GM18868 (cell line): Measurements from ENCODE around the gene GIMAP8.

ENCODE experiments used
- ATAC-seq: cut with Tn5 transposase; IDR thresholded peaks from one replicate; pipeline ENCODE4 v1.9.1; 2021; ENCODE audit warnings: mild to moderate bottlenecking, moderate library complexity; ENCODE audit not compliant: unreplicated experiment

GIMAP8 gene

DNA sequence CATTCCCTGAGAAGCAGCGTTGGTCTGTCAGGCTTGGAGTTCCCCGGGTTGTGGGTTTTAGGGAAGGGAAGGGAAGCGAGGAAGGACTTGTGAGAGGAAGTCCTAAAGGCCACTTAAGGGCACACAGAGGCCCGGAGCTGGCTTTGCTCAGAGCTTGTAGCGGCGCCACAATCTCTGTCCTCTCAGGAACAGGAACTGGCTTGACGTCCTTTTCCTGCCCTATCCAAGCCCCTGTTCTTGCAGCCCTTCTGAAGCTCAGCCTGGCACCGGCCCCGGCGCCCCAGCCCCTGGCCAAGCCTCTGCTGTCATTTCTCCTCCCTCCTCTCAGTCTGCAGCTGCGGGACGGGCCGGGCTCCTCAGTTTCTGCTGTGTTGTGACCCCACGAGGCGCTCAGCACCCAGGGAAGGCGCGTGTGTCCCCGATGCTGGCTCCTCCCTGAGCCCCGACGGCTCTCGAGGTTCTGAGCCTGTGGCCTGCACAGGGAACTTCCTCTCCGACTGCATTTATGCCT lies at the start of gene GIMAP8:
GIMAP8 (plus strand) TSS at position 140 of the 511 bp plus-strand sequence. CDS start 16,069 bp downstream, outside the sequence.
- peak; percentile 30 for ATAC-seq

DNA sequence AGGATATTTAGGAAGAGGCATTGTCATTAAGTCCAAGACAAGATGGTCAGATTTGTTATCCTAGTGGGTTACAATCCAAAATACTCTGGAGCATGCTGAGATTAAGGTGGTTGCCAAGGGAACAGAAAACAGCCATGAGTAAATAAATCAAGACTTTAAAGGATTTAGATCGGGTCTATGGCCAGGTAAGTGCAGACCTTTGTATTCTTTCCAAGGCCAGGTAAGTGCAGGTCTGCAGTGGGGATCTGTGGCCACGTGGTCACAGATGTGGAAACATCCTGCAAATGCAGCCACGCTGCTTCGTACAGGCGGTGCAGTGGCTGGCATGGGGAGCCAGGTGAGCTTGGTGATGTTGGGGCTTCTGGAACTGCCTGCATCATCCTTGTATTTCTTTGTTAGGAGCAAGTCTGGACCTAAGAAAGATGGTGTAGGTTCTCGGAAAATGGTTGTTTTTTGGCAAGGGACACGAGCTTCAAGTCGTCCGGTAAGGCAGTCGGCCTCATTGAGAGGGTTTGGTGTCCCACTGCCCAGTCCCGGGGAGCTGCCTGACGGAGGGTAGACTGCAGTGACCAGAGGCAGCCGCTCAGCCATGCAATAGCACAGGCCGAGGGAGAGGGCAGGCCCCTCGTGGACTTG lies 49.5 kb upstream of the GIMAP8 start:
- no peak for ATAC-seq

DNA sequence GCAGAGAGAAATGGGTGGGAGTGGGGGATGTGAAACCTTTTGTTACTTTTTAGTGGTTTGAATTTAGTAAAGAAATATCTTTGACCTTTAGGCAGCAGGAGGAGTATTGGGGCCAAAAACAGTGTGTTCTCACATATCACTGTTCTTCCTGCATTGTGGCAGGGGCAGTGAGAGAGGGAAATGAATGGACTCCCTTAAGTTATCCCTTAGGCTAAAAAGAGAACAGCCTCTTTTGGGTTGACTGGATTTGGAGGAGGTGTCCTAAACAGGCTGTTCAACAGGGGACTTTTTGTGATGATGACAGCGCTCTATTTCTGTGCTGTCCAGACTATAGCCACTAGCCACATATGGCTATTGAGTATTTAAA lies 49.0 kb upstream of the GIMAP8 start:
- ATAC-seq, result no peak

DNA sequence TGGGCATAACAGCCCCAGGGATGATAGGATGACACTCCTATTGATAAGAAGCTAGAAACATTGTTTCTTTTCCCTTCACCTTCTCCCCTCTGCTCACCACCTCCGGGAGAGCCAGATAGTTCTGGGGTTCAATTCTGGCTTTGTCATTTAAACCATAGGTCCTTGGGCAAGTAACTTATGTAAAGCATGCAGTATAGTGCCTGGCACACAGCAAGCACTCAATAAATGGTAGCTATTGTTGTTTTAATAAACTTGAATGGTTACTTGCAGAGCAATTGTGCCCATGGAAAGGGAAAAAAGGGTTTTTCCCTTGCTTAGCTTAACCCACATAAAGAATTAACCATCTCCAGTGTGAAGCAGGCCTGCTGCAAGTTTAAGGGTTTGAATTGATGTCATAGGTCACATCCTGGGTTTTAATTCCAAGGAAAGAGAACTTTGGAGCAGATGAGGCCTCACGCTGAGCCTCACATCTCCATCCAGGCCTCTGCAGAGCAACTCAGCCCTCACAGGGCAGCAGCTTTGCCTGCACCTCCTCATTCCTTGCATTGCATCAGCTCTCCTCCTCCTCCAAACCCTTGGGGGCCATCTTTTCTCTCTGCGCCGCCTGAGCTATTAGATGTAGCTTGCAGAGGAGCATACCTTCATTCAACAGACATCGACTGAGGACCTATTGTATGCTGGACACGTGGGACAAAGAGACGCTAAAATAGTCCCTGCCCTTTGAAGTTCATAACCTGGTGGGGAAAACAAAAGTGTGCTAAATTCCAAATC lies 48.4 kb upstream of the GIMAP8 start:
- ATAC-seq, result no peak

DNA sequence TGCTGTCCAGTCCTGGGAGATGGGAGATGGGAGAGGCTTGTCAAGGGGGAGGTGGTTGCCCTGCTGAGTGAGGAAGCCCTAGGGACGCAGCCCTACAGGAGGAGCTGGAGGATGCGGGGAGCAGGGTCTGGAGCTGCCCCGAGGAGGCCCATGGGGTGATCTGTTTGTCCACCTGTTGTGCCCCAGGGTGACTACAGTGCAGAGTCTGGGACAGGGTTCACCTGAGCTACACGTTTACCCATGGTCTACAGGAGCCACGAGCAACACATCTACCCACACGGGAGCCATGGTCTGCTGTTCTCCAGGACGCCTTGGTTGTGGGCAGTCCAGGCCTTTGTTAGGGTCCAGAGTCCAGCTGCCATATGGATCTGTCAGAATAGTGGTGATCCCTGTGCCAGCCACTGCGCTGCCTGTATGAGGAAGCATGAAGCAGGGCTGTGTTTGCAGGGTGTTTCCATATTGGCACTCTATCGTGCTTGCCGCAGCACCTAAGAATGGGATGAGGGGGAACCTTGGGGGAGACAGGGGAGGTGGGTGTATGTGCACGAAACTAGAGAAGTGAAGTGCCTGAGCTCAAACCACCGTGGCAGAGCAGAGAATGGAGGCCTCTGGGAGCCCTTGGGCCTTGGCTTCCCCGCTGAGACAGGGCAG lies 47.6 kb upstream of the GIMAP8 start:
- ATAC-seq, result no peak

DNA sequence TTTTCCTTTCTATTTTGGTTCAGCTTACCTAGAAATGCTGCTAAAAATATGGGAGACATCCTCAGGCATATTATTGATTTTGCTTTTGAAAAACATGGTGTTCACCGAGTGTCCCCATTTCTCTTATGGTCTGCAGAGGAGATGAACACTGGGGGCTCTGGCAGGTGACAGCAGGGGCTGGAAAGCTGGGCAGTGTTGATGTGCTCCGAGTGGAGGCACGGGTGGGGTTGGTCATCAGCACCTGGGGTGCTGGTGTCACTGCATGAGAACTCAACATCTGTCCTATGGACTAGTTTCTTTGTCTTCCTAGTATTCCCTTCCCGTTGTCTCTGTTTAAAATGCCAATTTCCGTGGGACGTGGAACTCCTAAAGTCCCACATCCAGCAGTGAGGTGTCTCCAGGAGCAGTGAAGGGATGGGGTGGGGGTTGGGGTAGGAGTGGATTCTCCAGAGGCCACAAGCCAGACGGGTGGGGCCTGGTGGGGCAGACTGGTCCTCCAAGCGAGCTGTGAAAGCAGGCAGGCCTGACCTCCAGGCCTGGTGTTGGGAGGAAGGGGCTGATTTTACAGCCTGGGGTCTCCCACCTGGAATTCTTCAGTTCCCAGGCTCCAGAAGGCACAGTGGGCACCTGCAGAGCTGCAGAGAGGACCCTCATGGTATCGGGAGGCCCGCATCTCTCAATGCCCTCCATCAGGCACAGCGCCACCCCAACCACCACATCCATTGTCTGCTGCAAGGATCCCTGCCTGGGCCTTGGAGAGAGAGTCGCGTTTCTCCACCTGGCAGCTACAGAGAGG lies 46.9 kb upstream of the GIMAP8 start:
- no peak for ATAC-seq

DNA sequence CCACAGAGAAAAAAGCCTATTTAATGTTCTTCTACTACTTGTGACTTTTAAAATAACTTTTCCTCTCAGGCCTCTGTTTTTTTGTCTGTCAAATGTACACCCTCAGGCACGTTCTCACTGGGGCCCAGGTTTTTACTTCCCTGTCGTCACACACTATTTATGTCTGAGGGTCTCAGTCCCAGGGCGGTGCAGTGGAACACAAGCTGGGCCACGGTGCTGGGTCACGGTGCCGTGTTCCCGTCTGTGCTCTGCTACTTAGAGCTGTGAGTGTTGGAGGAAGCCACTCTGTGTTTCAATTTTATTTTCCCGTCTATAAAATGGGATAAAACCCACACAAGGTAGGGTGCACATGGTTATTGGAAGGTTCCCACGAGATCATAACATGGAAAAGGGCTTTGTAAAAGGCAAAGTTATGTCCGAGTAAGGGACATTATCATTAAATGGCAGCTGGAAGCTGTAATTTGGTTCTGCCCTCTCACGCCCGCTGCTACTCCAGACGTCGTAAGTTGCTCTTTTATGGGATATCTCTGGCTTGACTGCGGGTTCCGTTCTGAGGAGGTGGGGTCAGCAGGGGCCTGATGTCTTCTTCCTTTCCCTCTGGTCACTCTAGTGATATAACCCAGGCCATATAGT lies 46.1 kb upstream of the GIMAP8 start:
- ATAC-seq, result no peak

DNA sequence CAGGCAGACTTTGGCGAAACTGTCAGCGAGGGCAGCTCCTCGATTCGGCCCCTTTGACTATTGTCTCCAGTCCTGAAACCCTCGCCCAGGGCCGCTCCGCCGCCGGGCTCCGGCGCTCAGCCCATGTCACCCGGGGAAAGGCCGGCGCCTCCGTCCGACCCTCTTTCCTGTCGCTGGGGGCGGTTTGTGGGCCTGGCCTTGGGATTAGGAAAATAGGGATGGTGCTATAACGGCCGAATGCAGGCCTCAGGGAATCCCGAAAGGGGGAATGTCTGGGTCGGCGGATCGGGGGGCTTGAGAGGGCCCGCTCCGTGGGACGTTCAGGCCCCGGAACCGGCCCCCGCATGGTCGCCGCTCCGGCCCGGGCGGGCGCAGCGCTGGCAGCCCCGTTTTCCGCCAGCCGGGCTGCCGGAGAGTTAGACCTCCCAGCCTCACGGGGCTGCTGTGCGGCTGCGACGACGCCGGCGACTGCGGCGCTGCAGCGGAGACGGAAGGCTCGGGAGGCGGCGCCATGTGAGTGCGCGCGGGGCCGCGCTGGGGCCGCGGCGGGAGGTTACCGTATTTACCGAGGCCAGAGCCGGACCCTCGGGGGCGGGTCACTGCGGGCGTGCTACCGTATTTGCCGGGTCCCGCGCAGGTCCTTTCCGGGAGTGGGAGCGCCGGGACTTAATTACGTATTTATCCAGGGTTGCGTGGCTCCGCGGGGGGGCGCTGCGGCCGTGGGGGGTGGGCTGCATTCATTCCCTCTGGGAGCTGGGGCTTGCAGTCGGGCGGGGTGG lies 45.4 kb upstream of the GIMAP8 start:
- ATAC-seq, result peak; percentile 42

DNA sequence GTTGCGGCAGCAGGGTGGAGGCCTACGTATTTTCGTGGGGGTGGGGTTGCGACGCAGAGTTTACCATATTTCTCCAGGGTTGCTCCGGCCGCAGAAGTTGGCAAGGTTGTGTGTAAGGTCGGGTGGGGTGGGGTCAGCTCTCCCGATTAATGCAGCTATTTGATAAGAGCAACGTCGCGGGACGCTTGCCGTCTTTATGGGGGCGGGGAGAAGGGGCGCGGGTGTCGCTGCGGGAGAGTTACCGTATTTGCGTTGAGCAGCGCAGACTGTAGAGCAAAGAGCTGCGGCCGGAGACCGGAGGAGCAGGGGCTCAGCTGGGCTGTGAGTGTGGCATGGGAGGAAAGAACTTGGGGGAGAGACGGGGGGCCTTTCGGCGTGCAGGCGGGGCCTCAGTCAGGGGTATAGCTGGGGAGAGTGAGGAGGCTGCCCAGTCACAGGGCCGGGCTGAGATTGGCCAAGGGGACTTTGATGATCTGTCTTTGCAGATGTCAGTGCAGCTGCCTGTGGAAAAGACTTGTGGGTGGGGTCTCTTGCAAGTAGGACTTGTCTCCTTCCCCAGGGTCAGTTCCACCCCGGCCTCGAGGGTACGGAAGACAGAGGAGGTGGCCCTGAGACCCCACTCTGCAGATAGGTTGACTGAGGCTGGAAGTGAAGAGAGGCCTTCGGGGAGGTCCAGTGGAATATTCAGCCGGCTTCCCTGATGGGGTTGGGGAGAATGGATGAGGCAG lies 44.7 kb upstream of the GIMAP8 start:
- ATAC-seq, result no peak

DNA sequence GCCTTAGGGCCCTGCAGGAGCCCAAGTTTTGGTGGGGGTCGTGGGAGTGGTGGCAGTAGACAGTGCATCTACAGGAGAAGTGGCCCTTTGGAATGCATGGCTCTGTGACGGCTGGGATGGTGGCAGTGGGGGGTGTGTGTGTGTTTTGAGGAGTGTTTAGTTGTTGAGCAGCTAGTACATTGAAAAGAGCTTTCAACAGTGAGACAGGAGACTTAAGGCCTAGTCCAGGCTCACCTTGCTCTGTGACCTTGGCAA lies 44.2 kb upstream of the GIMAP8 start:
- ATAC-seq, result no peak

DNA sequence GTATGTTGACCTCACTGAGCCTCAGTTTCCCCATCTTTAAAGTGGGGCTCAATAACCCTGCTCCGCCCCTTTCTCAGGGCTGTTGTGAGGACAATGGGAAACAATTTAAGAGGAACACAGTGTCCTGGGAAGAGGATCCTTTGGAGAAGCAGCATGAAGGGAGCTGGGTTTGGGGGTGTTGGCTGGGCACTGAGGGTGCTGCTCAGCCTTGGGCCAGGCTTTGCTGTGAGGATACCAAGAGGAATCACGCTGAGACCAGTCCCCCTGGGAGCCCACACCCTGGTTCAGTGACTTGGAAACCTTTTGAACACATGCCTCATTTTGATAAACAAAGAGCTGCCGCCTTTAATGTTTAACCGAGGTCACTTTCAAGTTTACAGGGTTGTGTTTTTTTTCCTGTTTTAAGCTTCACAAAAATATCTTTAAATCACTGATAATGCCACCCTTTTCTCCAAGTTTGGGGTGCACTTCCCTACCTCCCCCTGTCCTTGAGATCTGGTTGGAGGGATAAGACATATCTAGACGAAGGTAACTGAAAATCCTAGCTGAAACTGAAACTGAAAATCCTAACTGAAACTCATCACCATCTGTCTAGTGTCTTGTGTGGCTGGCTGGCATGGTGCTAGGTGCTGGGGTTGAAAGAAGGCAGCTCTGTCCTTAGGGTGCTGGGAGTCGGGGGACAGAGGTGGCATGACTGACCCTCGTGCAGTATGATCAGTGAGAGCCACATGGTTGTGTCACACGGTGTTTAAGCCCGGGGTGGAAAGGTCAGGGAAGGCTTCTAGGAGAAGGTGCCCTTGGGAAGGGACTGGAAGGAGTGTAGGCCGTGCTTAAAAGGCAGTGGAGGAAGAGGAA lies 43.6 kb upstream of the GIMAP8 start:
- peak; percentile 58 for ATAC-seq

DNA sequence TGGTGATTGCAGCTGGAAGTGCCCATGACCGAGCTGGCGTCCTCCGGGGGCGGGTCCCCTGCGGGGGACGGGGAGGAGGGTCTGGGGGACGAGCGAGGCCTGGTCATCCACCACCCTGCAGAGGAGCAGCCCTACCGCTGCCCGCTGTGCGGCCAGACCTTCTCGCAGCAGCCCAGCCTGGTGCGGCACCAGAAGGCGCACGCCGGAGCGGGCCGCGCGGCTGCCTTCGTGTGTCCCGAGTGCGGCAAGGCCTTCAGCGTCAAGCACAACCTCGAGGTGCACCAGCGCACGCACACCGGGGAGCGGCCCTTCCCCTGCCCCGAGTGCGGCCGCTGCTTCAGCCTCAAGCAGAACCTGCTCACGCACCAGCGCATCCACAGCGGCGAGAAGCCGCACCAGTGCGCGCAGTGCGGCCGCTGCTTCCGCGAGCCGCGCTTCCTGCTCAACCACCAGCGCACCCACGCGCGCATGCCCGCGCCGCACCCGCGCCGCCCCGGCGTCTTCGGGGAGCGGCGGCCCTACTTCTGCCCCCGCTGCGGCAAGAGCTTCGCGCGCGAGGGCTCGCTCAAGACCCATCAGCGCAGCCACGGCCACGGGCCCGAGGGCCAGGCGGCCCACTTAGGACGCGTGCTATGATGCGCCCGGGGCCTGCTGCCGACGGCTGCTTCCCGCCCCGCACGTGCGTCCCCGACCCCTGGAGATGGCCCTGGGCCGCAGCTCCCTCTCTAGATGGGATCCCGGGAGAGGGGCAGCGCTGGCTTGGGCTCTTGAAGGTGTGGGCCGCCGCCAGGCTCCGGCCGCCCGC lies 42.6 kb upstream of the GIMAP8 start:
- no peak for ATAC-seq

DNA sequence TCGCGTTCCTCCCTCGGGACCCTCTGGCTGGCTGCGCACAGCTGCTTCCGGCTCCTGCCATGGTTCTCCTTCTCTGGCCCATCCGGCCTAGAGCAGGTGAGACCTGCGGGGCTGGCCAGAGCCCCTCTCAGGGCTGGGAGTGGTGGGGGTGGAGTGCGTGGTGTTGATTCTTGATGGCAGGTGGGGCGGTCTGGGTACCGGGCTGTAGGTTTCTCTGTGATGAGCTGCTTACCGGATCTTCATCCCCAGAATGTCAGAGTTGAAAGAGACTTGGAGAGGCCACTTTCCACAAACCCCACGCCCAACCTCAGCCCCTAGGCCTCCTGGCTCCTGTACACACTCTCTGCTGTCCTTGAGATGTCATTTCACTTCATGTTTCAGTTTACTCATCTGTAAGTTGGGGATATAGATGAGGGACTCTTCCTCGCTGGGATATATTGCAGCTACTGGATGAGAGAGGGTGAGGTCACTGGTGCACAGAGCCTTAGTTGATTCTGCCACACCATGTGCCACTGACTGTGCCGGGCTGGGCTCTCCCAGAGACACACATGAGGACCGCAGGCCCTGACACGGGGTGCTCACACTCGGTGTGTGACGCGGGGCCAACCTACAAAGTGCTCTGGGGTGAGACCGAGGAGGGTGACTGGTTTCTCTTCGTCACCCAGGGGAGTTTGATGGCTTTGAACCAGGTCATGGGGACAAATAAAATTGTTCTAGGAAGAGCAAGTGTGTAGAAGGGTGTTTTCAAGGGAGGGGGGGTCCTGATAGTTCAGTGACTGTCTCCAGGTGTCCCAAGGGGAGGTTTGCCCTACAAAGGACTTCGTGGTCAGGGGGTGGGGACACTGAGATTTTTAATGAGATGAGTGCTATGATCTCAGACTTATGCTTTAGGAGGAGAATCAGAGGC lies 41.8 kb upstream of the GIMAP8 start:
- peak; percentile 34 for ATAC-seq

DNA sequence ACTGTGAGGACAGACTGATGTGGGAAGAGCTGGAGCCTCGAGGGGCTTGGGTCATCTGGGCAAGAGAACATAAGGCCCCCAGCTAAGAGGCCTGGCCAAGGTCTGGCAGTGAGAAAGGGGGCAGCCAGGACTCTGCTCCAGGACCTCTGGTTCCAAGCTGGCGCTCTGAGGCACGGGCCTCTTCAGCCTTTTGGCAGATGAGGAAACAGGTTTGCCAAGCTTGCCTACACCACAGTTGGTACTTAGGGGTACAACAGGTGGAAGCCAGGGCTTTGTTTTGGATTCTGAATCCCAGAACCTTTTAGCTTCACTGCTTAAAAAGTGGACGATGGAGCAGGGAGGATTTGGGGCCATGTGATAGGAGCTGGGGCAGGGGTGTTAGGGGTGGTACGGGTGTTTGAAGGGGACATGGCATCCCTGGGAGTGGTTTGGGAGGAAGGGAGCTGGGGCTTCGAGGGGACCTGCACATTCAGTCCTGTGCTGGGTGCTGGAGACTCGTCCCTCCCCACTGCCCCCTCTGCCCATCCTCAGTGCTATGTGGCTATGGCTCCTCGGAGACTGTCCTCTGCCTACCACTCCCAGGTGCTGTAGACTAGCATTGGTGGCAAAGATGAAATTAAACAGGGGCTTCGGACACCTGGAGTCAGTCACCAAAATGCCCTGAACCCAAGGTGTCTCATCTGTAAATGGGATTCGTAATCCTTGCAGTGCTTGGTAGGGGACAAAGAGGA lies 41.0 kb upstream of the GIMAP8 start:
- ATAC-seq, result no peak

DNA sequence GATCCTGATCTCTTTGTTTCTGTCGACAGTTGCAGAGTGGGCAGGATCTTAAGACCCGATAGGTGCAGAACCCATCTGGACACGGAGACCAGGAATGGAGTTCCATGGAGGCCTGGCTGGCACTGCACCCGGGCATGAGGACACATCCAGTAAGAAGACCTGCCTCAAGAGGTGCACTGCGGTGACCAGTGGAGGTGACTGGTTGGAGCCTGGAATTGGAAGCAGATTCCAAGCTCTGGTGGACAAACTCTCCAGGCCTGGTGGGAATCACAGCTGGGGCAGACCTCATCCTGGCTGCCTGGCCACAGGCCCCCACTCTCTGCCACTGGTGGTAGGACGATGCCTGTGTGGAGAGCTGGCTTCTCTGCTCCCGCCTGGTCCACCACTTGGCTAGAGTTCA lies 40.3 kb upstream of the GIMAP8 start:
- no peak for ATAC-seq
